HG03066 (cell line): ENCODE results near the gene FLOT1.
"Not testable (repeated sequence)": the region's sequence is repeated elsewhere in the genome, so short reads cannot be mapped to it uniquely, and the experiment has no call there.

Experiments
- ATAC-seq: cut with Tn5 transposase; IDR thresholded peaks from one replicate; pipeline ENCODE4 v1.9.1; 2021; ENCODE audit warnings: low read depth; ENCODE audit not compliant: unreplicated experiment

The FLOT1 gene

DNA sequence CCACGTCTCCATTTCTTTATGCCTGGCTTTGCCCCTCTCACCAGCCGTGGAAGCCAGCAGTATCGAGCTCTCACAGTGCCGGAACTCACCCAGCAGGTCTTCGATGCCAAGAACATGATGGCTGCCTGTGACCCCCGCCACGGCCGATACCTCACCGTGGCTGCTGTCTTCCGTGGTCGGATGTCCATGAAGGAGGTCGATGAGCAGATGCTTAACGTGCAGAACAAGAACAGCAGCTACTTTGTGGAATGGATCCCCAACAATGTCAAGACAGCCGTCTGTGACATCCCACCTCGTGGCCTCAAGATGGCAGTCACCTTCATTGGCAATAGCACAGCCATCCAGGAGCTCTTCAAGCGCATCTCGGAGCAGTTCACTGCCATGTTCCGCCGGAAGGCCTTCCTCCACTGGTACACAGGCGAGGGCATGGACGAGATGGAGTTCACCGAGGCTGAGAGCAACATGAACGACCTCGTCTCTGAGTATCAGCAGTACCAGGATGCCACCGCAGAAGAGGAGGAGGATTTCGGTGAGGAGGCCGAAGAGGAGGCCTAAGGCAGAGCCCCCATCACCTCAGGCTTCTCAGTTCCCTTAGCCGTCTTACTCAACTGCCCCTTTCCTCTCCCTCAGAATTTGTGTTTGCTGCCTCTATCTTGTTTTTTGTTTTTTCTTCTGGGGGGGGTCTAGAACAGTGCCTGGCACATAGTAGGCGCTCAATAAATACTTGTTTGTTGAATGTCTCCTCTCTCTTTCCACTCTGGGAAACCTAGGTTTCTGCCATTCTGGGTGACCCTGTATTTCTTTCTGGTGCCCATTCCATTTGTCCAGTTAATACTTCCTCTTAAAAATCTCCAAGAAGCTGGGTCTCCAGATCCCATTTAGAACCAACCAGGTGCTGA lies 18.4 kb downstream of the FLOT1 start:
- ATAC-seq, result not testable (repeated sequence)

DNA sequence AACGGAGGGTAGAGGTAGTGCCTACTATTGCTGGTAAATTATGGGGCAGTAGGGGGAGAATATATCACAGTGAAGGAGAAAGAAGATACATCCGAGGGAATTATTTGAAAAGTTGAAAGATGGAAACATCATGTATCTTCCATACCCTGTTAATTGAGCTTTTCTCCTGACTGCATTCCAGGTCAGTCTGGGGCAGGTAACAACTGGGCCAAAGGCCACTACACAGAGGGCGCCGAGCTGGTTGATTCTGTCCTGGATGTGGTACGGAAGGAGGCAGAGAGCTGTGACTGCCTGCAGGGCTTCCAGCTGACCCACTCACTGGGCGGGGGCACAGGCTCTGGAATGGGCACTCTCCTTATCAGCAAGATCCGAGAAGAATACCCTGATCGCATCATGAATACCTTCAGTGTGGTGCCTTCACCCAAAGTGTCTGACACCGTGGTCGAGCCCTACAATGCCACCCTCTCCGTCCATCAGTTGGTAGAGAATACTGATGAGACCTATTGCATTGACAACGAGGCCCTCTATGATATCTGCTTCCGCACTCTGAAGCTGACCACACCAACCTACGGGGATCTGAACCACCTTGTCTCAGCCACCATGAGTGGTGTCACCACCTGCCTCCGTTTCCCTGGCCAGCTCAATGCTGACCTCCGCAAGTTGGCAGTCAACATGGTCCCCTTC lies 19.2 kb downstream of the FLOT1 start:
- not testable (repeated sequence) for ATAC-seq

DNA sequence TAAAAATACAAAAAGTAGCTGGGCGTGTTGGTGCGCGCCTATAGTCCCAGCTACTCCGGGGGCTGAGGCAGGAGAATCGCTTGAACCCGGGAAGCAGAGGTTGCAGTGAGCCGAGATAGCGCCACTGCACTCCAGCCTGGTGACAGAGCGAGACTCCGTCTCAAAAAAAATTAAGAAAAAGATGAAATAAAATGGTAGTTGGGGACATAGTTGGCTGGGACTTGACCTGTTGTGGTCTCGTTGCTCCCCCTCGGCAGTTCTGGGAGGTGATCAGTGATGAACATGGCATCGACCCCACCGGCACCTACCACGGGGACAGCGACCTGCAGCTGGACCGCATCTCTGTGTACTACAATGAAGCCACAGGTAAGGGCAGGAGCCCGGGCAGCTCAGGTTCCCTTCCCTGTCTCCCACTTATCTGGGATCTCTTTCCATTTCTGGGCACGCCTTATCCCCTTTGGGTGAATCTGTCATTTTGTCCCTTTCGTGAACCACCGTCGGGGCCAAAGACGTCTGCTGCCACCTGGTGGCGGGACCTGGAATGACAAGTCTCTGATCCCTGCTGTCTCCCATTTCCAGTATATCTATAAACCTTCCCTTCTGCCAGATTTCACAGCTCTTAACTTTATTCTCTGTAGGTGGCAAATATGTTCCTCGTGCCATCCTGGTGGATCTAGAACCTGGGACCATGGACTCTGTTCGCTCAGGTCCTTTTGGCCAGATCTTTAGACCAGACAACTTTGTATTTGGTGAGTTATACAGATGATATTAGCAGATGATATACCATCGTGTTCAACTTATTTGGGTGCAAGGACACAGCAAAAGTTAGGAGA lies 20.0 kb downstream of the FLOT1 start:
- ATAC-seq, result no peak

DNA sequence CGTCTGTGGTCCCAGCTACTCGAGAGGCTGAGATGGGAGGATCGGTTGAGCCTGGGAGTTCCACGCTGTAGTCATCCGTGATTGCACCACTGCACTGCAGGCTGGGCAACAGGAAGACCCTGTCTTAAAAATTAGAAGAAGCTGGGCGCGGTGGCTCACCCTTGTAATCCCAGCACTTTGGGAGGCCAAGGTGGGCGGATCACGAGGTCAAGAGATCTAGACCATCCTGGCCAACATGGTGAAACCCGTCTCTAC lies 20.5 kb downstream of the FLOT1 start:
- ATAC-seq, result not testable (repeated sequence)

DNA sequence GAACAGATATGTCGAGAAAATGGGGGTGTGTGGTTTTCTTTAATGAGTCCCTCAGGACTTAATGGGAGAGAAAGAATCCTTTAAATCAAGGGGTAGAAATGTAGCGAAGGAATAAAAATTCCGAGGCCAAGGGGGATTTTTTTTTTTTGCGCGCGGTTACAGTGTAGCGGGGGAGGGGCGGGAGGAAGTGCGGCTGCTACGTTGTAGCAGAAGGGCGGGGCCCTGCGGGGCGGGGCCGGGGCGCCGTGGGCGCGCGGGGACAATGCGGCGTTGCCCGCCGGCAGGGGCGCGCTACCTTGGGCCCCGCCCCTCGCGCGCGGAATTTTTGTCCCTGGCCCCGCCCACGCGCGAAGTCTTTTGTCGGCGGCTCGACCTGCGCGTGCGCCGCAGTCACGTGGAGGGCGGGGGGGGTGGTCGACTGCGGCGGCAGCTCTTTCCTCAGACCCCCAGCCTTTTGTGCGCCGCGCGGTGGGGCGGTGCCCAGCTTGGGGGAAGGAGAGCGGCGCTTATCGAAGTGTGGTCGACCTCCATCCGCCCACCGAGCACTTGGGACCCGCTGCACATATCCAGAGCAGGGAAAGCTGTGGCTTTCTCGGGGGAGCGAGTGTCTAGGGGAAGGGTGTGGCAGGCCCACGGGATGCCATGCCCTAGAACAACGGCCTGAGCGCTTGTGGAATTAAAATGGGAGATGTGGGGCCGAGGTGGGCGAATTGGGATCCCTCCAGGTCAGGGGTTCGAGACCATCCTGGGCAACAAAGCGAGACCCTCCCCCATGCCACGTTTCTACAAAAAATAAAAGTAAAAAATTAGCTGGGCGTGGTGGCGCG lies 21.1 kb downstream of the FLOT1 start:
- ATAC-seq, result no peak

DNA sequence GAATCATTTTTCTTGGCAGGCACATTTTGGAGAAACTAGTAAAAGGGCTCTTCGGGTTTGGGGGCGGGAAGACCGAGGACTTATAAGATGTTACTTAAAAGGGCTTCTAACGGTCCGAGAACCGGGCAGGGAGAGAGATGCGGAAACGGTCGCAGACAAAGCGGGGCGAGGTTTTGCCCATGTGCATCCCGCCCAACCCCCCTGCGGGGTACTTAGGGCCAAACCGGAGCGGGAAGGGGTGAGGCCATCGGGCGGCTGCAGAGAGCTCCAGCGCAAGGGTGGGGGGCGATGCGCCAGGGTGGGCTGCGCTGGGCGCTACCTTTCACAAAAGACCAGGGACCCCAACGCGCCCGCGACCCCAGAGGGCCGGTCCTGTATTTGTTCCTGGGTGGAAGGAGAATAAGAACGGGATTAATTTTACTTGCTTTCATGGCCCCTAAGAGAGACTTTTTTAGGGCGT lies 21.7 kb downstream of the FLOT1 start:
- ATAC-seq, result no peak

DNA sequence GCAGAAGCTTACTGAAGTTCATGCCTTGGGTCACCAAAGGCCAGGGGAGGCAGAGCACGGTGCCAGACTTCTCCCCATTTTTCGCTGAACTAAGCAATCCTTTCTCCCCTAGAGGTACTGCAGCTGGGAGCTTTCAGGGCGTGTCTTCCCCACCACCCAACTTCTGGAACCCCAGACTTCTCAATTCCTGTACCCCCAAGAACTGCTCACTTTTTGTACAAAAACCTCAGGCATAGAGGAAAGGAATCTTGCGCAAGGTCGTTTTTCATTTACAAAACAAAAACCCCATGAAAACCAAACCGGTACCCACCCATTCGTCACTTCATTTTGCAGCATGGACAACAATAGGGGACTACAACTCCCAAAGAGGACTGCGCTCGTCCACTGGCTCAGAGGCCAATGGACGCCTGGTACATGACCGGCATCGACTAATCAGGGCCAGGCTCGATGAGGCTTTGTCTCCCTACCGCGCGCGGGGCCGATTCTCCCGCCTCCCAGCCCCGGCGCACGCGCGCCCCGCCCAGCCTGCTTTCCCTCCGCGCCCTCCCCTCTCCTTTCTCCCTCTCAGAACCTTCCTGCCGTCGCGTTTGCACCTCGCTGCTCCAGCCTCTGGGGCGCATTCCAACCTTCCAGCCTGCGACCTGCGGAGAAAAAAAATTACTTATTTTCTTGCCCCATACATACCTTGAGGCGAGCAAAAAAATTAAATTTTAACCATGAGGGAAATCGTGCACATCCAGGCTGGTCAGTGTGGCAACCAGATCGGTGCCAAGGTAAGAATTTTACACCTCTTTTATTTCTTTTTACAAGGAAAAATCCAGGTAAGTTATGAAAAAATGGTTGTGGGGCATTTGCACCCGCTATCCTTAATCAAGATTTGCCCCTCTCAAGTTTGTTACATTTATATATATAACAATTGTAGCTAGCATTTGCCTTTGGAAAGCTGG lies 22.4 kb downstream of the FLOT1 start, which contains the start of gene TUBB:
TUBB (plus strand) TSS at position 562 of the 947 bp plus-strand sequence; CDS start at position 717, 155 bp downstream.
- peak; percentile 38 for ATAC-seq

DNA sequence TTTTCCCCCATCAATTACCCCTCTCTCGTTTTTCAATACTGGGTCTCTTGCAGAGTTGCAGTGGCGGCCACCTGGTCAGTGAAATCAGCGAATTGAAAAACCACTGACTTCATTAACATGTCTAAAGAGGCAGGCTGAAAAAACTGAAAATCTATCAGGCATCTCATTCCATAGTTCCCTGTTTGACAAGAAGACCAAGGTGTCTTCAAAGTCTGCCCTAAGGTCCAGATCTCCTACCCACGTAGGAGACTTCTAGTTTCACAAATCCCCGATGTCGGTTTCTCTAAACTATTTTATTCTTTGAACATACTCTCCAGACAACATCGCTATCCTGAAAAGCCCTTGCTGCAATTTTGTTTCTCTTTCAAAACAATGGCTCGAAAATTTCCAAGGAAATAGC lies 23.1 kb downstream of the FLOT1 start:
- no peak for ATAC-seq

DNA sequence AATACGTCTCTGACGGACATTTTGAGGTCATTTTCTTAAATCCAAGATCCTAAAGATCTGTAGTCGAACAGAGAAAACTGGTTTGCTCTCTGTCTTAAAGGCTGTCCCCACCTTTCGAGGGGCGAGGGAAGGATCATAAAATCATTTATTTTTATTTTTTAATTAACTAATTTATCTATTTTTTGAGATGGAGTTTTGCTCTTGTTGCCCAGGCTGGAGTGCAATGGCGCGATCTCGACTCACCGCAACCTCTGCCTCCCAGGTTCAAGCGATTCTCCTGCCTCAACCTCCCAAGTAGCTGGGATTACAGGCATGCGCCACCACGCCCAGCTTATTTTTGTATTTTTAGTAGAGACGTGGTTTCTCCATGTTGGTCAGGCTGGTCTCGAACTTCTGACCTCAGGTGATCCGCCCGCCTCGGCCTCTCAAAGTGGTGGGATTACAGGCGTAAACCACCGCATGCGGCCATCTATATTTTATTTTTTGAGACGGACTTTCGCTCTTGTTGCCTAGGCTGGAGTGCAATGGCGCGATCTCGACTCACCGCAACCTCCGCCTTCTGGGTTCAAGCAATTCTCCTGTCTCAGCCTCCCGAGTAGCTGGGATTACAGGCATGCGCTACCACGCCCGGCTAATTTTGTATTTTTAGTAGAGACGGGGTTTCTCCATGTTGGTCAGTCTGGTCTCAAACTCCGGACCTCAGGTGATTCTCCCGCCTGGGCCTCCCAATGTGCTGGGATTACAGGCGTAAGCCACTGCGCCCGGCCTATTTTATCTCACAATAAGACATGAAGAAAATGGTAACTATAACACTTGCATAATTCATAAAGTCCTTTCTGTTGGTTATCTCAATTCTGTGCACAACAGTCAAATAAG lies 24.4 kb downstream of the FLOT1 start:
- ATAC-seq, result not testable (repeated sequence)

DNA sequence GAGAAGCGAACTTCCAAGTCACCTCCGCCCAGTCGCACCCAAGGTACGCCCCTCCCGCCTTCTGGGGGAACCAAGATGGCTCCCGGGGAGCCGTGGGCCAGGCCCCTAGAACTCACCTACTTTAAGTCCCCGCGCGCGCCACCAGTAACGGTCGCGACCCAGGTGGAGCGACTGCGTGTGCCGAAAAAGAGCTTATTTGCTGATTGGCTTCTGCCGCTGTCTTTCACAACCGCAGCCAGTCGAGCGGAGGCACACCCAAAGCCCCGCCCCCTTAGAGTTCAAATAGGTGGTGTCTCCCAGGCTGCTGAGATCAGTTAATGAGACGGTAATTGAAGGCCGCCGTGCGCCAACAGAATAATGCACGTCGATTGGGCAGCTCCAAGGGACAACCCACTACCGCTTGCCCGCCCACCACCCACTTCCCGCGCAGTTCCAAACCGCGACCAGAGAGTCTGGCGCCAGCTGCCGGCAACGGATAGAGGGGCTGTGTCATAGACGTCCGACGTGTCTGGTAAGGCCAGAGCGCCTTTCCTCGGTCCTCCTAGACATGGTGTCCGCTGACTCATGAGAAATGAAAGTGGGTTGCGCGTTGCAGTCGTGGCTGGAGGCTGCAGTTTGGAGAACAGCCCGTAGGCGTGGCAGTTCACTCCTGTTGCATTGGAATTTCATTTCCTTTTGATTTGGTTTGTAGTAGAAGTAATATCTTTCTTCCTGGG lies 25.2 kb downstream of the FLOT1 start, which contains the start of gene MDC1:
MDC1 (minus strand) TSS at position 153 of the 716 bp plus-strand sequence. CDS start 2,106 bp downstream, outside the sequence.
- peak; percentile 68 for ATAC-seq

DNA sequence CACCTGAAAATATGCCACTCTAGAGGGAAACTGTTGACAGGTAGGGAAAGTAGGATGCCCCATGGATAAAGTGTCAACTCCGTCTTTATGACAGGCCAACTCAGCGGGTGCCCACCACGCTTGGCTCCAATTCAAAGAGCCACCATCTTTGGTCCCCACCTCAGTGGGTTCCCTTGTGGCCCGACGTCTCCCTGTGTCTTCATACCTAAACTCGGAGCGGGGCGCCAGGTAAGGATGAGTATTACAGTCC lies 25.7 kb downstream of the FLOT1 start:
- no peak for ATAC-seq

DNA sequence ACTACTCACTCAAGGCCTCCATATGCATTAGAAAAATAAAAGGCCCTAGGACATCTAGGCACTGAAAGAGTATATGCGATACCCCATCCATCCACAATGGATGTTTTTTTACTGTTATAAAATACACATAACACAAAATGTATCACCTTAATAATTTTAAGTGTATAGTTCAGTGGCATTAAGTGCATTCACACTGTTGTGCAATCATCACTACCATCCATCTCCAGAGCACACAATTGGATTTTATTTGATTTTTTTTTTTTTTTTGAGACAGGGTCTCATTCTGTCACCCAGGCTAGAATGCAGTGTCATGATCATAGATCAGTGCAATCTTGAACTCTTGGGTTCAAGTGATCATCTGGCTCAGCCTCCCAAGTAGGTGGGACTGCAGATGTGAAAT lies 28.2 kb downstream of the FLOT1 start:
- no peak for ATAC-seq

DNA sequence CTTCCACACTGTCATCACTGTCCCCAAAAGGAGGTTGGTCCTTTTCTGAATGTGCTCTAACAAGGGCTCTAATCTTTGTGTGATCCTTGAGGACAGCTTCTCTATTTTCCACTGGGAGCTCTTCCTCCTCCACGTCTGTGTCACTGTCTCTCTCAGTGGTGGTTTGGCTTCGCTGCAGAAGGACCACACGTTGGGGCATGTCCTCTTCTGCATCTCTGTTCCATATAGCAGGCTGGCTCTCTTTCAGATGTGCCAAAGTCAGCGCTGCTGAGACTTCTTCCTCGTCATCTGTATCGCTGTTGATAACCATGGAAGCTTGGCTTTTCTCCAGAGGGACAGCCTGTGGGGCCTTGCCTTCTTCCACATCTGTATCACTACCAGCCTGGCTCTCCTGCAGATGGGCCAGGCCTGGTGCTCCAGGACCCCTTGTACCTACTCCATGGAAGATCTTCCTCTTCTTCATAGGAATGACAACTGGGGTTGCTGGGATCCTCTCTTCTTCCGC lies 30.0 kb downstream of the FLOT1 start:
- no peak for ATAC-seq

DNA sequence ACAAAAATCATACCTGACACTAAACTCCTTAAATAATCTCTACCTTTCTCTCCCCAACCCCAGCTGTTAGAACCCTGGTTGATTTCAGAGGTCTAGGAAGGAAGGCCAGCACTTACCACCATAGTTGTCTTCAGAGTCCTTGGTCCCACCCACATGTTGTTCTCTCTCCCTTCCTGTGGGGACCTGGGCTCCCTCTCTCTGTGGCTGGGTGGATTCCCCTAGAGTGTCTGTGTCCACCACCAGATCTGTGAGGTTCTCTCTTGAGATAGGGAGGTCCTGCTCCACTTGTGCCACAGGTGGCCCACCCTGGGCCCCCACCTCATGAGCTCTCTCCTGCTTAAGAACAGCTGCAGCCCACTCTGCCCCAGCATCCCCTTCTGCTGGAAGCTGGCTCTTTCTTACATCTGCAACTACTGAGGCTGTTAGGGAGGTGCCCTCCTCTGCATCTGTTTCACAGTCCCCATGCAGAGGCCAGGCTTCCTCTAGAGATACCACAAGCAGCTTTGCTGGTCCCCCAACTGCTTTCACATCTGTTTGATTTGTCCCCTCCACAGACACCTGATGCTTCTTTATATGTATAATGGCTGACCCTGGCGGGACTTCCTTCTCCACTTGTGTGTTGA lies 30.6 kb downstream of the FLOT1 start:
- no peak for ATAC-seq

DNA sequence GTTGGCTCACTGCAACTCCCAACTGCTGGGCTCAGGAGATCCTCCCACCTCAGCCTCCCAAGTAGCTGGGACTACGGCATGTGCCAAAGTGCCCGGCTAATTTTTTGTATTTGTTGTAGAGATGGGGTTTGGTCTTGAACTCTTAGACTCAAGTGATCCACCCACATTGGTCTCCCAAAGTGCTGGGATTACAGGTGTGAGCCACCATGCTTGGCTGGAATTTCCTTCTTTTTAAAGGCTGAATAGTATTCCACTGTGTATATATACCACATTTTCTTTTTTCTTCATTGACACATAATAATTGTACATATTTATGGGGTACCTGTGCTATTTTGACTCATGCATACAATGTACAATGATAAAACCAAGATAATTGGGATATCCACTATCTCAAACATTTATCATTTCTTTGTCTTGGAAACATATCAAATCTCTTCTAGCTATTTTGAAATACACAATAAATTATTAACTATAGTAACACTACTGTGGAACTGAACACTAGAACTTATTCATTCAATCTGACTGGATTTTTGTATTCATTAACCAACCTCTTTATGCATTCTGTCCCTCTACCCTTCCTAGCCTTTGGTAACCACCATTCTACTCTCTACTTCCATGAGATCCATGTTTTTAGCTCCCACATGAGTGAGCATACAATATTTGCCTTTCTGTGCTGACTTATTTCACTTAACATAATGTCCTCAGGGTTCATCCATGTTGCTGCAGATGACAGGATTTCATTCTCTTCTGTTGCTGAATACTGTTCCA lies 33.2 kb downstream of the FLOT1 start:
- ATAC-seq, result no peak

DNA sequence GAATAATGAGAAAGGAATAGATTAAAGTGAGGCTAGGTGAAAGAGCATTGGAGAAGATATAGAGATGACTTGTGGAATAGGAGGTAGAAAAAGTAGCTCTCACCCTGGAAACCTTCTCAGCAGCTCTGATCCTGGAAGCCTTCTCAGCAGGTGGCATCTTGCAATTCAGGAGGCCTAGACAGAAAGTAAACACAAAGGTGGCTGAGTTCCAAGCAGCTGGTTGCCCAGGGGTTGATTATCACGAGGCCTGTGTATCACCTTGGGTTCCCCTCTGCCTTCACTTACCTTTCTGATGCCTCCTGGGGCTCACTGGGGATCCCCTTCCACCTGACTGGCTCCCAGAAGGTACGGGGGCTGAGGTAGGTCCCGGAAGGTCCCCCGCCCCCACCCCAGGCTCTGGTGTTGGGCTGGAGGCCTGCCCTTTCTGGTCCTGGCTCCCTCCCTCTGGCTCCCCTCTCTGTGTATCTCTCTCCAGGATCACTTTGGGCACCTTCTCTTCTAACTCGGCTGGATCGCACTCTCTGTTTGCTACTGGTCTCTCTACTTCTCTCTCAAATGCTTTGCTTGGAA lies 35.1 kb downstream of the FLOT1 start:
- no peak for ATAC-seq
